Loucy (cell line): ENCODE data around the gene MAPK14.

Experiments
- CTCF ChIP-seq: fragments of 200-600 bp; sonication (generic); conservative IDR thresholded peaks from 2 replicates; pipeline ENCODE4 v1.5.1; 2014; ENCODE audit warnings: mild to moderate bottlenecking, antibody characterized with exemption, low read length
- EZH2phosphoT487 ChIP-seq: fragments of 200-600 bp; IDR thresholded peaks from 2 replicates; pipeline ENCODE4 v1.6.1; 2018; ENCODE audit warnings: antibody characterized with exemption, mild to moderate bottlenecking, moderate library complexity, borderline replicate concordance

- TF ChIP-seq CTCF (no peak), EZH2phosphoT487 (no peak)
Measured at GRCh38 chr6:36147294-36147693, 119.7 kb downstream of the MAPK14 start.
